COLO668 (cell line): Measurements from ENCODE around the gene ELOVL4.

Experiments used
- DNase-seq: peaks from one replicate; lab custom pipeline; 2025; ENCODE audit not compliant: unreplicated experiment; lab: John Stamatoyannopoulos, UW

Gene ELOVL4

DNA sequence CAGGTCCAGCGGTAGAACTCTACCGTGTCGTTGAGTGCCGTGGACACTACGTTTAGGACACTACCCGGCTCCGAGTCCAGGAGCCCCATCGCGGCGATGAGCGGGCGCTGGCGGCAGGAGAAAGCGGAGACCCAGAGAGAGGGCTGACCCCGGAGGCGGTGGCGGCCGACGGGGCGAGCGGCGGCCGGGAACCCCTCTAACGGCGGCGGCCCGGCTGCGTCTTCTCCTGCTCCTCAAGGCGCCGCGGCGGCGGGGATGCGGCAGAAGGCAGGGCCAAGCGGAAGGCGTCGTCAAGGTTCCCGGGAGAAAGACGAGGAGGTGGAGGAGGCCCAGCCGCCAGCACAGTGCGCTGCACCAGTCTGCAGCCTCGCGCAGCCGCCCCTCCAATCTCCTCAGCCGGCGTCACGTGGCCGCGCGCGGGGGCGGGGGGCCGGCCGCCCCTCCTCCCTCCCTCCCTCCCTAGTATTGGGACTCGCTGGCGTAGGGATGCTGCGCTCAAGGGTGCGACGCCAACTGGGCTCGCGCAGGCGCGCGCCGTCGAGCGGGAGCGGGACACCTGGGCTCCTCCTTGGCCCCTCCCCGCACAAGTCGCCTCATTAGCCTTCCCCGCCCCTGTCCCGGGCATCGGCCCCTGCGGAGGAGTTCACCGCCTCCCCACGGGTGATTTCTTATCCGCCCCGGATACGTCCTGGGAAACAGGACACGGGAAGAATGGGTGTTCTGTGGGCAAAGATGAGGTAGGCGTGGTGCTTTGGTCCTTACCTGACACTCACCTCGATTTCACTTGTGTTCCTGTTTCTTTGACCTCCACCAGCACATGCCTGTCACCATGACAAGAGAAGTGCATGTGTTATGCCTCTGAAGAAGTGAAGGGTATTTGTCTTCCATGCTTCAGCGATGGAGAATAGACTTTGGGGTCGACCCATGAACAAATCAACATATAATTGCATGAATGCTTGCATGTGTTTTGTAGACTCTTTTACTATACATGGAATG, at the start of gene ELOVL4:
ELOVL4 (minus strand) TSS at position 363 of the 996 bp plus-strand sequence; CDS start at position 89, 274 bp downstream.
- peak; percentile 63 for DNase-seq

DNA sequence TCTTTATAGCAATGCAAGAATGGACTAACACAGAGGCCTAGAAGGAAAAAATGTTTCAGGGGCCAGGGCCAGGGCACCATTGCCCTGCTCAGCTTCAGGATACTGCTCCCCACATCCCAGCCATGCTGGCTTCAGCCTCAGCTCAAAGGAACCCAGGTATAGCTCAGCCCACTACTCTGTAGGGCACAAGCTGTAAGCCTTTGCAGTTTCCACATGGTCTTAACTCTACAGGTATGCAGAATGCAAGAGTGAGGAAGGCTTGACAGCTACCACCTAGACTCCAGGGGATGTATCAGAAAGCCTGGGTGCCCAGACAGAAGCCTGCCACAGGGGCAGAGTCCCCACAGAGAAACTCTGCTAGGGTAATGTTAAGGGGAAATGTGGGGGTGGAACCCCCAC, 46.6 kb upstream of the ELOVL4 start:
- DNase-seq, result no peak

DNA sequence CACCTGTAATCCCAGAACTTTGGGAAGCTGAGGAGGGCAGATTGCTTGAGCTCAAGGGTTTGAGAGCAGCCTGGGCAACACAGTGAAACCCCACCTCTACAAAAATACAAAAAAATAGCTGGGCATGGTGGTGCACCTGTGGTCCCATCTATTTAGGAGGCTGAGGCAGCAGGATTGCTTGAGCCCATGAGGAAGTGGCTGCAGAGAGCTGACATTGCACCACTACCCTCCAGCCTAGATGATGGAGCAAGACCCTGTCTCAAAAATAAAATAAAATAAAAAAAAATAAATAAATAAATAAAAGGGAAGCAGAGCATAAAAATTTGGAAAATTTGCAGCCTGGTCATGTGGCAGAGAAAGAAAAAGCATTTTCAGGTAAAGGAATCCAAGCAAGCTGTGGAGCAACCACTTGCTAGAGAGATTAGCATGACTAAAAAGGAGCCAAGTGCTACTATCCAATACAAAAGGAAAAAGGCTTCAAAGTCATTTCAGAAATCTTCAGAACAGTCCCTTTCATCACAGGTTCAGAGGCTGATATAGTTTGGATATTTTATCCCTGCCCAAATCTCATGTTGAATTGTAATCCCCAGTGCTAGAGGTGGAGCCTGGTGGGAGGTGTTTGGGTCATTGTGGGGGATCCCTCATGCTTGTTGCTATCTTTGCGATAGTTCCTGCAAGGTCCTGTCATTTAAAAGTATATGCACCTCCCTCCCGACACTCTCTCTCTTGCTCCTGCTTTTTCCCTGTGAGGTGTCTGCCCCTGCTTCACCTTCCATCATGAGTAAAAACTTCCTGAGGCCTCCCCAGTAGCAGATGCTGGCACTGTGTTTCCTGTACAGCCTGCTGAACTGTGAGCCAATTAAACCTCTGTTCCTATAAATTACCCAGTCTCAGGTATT, 45.9 kb upstream of the ELOVL4 start:
- DNase-seq, result no peak

GRCh38 chr6:79989641-79990040, 42.3 kb upstream of the ELOVL4 start:
- DNase-seq, result no peak

DNA sequence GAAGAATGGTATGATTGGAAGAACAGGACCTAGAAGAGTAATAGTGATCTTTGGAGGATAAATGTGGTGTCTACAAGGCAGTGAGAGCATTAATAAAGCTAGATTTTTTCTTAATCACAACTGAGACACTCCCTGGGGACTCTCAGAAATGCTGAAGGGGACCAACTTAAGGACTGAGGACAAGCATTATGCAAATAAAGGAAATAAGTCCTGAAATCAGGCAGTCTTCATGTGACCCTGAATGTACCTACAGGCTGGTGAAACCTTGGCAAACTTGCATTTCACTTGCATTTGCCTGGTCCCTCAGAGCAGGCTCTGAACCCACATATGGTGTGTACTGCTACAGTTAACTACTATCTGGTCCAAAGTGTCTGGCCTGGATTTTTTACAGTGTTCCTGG, 37.8 kb upstream of the ELOVL4 start:
- no peak for DNase-seq

- no peak for DNase-seq
Observed at GRCh38 chr6:79984261-79984660, 36.9 kb upstream of the ELOVL4 start.

DNA sequence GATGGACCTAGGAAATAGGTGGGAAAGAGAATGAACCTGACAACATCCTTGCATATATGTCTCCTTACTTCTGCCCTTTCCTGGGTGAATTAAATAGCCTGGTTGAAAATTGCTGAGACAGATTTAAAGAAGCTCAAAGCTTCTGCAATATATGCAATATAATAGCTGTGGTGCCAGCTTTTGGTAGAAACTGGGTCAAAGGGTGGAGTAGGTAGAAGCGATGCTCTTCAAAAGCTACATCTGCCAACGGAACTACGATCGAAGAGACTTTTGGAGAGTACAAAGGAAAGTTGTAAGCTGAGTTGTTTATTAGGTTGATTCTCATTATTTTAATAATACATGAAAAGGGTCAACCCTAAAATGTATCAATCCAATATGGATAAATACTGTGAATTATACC, 34.3 kb upstream of the ELOVL4 start:
- no peak for DNase-seq

DNA sequence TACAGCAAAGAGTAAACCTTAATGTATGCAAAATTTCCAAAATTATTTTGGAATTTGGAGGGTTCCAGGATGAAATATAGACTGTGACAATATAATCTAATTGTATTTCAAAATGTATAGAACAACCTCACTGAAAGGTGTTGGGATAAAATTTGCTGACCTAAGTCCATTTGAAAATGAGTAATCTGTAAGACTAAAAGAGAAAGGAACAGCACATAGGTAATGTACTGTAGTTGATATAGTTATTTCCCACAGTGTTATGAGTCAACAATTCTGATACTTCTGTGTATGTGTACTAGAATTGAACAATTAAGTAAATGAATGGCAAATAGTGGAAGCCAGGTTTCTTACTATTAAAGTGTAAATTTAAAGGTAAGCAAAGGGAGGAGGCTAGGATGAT, 23.8 kb upstream of the ELOVL4 start:
- no peak for DNase-seq

DNA sequence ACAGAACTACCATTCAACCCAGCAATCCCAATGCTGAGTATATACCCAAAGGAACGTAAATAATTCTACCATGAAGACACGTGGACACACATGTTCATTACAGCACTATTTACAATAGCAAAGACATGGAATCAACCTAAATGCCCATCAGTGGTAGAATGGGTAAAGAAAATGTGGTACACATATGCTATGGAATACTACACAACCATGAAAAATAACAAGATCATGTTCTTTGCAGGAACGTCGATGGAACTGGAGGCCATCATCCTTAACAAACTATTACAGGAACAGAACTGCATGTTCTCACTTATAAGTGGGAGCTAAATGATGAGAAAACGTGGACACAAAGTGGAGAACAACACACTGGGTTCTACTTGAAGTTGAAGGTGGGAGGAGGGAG, 22.4 kb upstream of the ELOVL4 start:
- DNase-seq, result no peak

- no peak for DNase-seq
Observed at GRCh38 chr6:79967178-79967577, 19.8 kb upstream of the ELOVL4 start.

- no peak for DNase-seq
Observed at GRCh38 chr6:79964607-79965081, 17.3 kb upstream of the ELOVL4 start.

- DNase-seq, result no peak
Observed at GRCh38 chr6:79954849-79955248, 7.5 kb upstream of the ELOVL4 start.

- DNase-seq, result peak; percentile 67
Observed at GRCh38 chr6:79949233-79949632, 1.9 kb upstream of the ELOVL4 start.

GRCh38 chr6:79946272-79947190, 822 bp downstream of the ELOVL4 start:
- DNase-seq, result peak; percentile 39

DNA sequence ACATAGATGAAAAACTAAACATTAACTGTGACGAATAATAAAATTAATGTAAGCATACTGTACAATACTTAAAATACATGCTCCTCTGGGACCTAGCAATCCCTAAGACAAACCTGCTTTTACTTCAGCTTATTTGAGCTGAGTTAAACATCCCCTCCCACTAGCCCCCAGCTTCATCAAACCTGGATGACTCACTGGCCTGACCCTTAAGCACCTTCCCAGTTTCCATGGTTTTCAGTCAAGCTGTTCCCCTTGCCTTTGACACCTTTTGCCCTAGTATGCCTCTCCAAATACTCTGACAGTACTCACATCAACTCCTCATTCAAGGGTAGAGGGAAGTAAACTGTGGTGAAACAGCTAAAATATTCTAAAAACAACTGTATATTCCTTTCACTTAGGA, 4.2 kb downstream of the ELOVL4 start:
- DNase-seq, result no peak

GRCh38 chr6:79941489-79942151, 5.7 kb downstream of the ELOVL4 start:
- no peak for DNase-seq

- DNase-seq, result no peak
Observed at GRCh38 chr6:79928478-79928998, 18.8 kb downstream of the ELOVL4 start.

DNA sequence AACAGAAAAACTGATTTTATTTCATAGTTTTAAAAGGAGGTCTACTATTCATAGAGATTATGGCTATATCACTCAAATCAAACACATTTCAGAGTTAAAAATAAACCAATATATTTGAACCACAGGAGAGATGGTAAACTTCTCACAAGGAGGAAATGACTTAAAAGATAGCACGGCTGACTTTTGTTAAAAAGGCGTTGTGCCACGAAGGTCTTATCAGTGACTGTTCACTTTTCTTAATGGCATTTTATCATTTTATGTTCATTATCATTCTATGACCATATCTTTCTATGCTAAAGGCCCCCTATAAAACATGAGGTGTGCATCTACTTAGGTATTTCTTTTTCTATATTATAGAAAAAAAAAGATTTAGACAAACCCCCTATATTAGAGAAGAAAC, 19.6 kb downstream of the ELOVL4 start:
- DNase-seq, result no peak

DNA sequence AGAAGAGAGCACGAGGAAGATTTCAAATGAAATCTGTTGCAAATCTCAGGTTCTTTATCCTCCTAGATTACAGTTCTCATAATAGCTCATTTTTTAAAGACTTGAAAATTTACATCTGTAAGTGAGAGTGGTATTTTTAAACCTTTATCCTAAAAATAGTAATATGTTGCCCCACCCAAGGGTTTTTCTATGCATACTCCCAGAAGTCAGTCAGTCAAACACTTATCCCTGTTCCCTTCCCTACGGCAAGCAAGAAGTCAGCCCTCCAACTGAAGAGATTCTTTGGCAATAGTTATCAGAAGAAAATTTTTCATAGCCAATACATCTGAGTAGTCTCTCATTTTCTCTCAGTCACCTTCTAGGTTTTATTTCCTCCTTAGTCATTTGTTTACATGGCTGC, 24.1 kb downstream of the ELOVL4 start:
- DNase-seq, result no peak

DNA sequence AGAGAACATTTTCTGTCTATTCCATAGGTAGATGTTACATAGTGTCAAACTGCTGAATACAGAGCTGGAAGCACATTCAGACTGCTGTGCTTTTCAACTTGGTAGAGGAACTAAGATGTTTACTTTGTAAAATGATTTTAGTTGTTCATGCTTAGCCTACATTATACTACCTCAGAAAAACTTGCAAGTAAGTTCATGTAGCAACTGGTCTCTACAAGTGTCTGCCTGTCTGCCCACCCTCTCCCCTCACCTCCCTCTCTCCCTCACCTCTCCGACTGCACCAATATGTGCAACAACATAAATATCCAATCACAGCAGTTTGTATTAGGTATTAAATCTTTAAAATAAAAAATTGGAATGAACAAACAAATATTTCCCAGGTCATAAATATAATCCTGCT, 25.3 kb downstream of the ELOVL4 start:
- DNase-seq, result no peak
